ENCODE data around the gene TRMT2A. TPM values are rescaled to one million over a fixed set of nuclear protein-coding genes. Genes with fewer than 3 reads are reported as not detected.

The TRMT2A gene
- polyA plus RNA-seq, 4 donors = 30.5 to 49.3 (median 37.2) TPM

DNA sequence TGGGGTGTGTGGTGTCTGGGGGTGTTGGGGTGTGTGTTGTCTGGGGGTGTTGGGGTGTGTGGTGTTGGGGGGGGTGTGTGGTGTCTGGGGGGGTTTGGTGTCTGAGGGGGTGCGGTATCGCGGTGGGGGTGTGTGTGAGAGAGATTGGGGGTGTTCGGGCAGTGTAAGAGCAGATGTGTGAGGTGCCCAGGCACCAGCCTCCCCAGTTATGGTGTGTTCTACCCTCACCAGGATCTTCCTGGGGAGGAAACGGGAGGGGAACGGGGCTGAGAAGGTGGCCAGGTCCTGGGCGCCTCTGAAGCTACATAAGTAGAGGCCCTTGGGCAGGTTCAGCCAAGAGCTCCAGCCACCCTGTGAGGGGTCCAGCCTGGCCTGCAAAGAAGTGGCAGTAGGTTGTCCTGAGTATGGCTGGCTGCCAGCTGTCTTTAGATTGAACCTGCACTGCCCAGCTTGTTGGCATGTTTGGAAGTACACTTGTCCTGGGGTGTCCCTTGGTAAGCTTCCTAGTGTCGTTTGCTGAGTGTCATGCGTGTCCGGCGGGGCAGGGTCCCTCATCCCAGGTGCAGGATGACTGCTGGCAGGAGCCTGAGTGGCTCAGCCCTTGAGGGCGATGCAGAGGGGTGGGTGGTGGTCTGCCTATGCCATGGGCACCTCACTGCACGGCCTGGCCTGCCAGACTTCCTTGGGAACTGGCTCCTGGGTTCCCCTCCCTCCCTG is 6.5 kb upstream of the TRMT2A start:
- FAIRE-seq (no peak), DNase-seq (no peak)
- Histone ChIP-seq H3K36me3 (ENCODE audit: control insufficient read depth in 3 of 3, insufficient read depth in 2 of 3, low read depth in 1 of 3, low read length in 3 of 3) (peaks cover 5 to 85% (median 11%) of the 10 kb centered on the region in 3 donors), H3K4me3 (ENCODE audit: low read depth in 1 of 3, low read length in 3 of 3) (no peak overlapping the region), H3K4me1 (ENCODE audit: control insufficient read depth in 3 of 3, insufficient read depth in 2 of 3, low read depth in 1 of 3, low read length in 2 of 3) (peaks cover 2 to 8% (median 6%) of the 10 kb centered on the region in 3 donors), H3K27me3 (ENCODE audit: control insufficient read depth in 3 of 3, insufficient read depth in 3 of 3, low read length in 3 of 3) (no peaks in the 10 kb centered on the region), H3K9me3 (ENCODE audit: control insufficient read depth in 2 of 2, insufficient read depth in 1 of 2, low read depth in 1 of 2, low read length in 1 of 2) (no peaks in the 10 kb centered on the region), H3K27ac (ENCODE audit: low read depth in 1 of 3, low read length in 2 of 3) (no peak overlapping the region)
- 90 to 94% (median 92%) methylated on average over 13 of the region's 13 CpGs for WGBS, 3 donors

- Histone ChIP-seq H3K27ac (ENCODE audit: low read depth in 1 of 3, low read length in 2 of 3) (no peak overlapping the region), H3K27me3 (ENCODE audit: control insufficient read depth in 3 of 3, insufficient read depth in 3 of 3, low read length in 3 of 3) (no peaks in the 10 kb centered on the region), H3K4me1 (ENCODE audit: control insufficient read depth in 3 of 3, insufficient read depth in 2 of 3, low read depth in 1 of 3, low read length in 2 of 3) (peaks cover 3 to 10% (median 6%) of the 10 kb centered on the region in 3 donors), H3K9me3 (ENCODE audit: control insufficient read depth in 2 of 2, insufficient read depth in 1 of 2, low read depth in 1 of 2, low read length in 1 of 2) (no peaks in the 10 kb centered on the region), H3K4me3 (ENCODE audit: low read depth in 1 of 3, low read length in 3 of 3) (no peak overlapping the region), H3K36me3 (ENCODE audit: control insufficient read depth in 3 of 3, insufficient read depth in 2 of 3, low read depth in 1 of 3, low read length in 3 of 3) (peaks cover 5 to 75% (median 9%) of the 10 kb centered on the region in 3 donors)
- DNase-seq (no peak), FAIRE-seq (no peak)
- WGBS, 3 donors = 90 to 96% (median 93%) methylated on average over 22 of the region's 22 CpGs
These were observed 4.9 kb upstream of the TRMT2A start for GRCh38 chr22:20121856-20122415.

DNA sequence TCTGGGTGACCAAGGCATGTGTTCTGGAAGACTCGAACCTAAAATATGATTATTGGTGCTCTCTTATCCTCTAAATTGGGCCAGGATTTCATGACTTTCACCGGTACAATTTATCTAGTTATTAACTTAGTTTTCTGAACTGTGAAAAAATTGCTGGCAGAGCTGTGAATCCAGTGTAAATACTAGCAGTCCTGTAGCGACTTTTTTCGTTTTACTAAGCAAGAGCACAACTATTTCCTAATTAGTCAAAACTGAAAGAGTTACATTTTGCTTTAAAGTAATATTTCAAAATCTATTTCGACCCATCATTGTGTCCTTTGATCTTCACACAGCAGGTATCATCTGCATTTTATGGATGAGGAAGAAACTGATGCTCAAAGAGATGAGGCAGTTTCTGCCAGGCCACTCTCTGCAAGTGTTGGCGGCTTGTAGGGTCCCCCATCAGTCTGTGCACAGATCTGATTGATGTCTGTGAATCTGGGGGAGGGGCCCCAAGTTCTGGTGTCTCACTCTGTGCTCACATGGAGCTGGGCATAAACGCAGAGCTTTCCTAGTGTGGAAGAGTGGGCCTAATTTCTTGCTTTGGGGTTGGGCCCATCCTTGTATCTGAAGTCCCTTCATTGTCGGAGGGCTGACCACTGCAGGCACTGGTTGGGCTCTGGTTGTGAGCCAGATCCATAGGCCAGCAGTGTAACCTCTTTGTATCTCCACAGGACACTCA is 1.4 kb upstream of the TRMT2A start:
- H3K36me3 ChIP-seq (ENCODE audit: control insufficient read depth in 3 of 3, insufficient read depth in 2 of 3, low read depth in 1 of 3, low read length in 3 of 3) = peaks cover 3 to 67% (median 4%) of the 10 kb centered on the region in 3 donors
- H3K4me1 ChIP-seq (ENCODE audit: control insufficient read depth in 3 of 3, insufficient read depth in 2 of 3, low read depth in 1 of 3, low read length in 2 of 3) = peaks cover 3 to 14% (median 6%) of the 10 kb centered on the region in 3 donors
- H3K9me3 ChIP-seq (ENCODE audit: control insufficient read depth in 2 of 2, insufficient read depth in 1 of 2, low read depth in 1 of 2, low read length in 1 of 2) = no peaks in the 10 kb centered on the region
- peak overlapping the region in 2 of 3 donors; percentile 0 to 66 for H3K27ac ChIP-seq (ENCODE audit: low read depth in 1 of 3, low read length in 2 of 3)
- WGBS, 3 donors = 13 to 19% (median 17%) methylated on average over 8 of the region's 8 CpGs
- FAIRE-seq (no peak), DNase-seq (no peak)
- H3K4me3 ChIP-seq (ENCODE audit: low read depth in 1 of 3, low read length in 3 of 3) = peak overlapping the region; percentile 61 to 81 (median 71)
- H3K27me3 ChIP-seq (ENCODE audit: control insufficient read depth in 3 of 3, insufficient read depth in 3 of 3, low read length in 3 of 3) = no peaks in the 10 kb centered on the region

GRCh38 chr22:20117633-20118299 is 740 bp upstream of the TRMT2A start:
- Histone ChIP-seq H3K27ac (ENCODE audit: low read depth in 1 of 3, low read length in 2 of 3) (peak overlapping the region in 2 of 3 donors; percentile 0 to 66), H3K36me3 (ENCODE audit: control insufficient read depth in 3 of 3, insufficient read depth in 2 of 3, low read depth in 1 of 3, low read length in 3 of 3) (peaks cover 3 to 72% (median 4%) of the 10 kb centered on the region in 3 donors), H3K4me1 (ENCODE audit: control insufficient read depth in 3 of 3, insufficient read depth in 2 of 3, low read depth in 1 of 3, low read length in 2 of 3) (peaks cover 3 to 14% (median 6%) of the 10 kb centered on the region in 3 donors), H3K27me3 (ENCODE audit: control insufficient read depth in 3 of 3, insufficient read depth in 3 of 3, low read length in 3 of 3) (no peaks in the 10 kb centered on the region), H3K9me3 (ENCODE audit: control insufficient read depth in 2 of 2, insufficient read depth in 1 of 2, low read depth in 1 of 2, low read length in 1 of 2) (no peaks in the 10 kb centered on the region), H3K4me3 (ENCODE audit: low read depth in 1 of 3, low read length in 3 of 3) (peak overlapping the region; percentile 61 to 81 (median 71))
- FAIRE-seq = no peak
- 0 to 1% (median 1%) methylated on average over 43 to 66 of the region's 66 CpGs for WGBS, 3 donors
- peak in 1 of 2 donors; percentile 52 for DNase-seq

GRCh38 chr22:20116376-20116950 is 563 bp downstream of the TRMT2A start:
- WGBS, 3 donors = 4 to 8% (median 5%) methylated on average over 24 to 27 of the region's 27 CpGs
- peak overlapping the region; percentile 59 to 89 (median 69) for H3K27ac ChIP-seq (ENCODE audit: low read depth in 1 of 3, low read length in 2 of 3)
- no peaks in the 10 kb centered on the region for H3K27me3 ChIP-seq (ENCODE audit: control insufficient read depth in 3 of 3, insufficient read depth in 3 of 3, low read length in 3 of 3)
- H3K4me1 ChIP-seq (ENCODE audit: control insufficient read depth in 3 of 3, insufficient read depth in 2 of 3, low read depth in 1 of 3, low read length in 2 of 3) = peaks cover 3 to 14% (median 6%) of the 10 kb centered on the region in 3 donors
- no peak for FAIRE-seq
- peak overlapping the region; percentile 61 to 94 (median 90) for H3K4me3 ChIP-seq (ENCODE audit: low read depth in 1 of 3, low read length in 3 of 3)
- no peaks in the 10 kb centered on the region for H3K9me3 ChIP-seq (ENCODE audit: control insufficient read depth in 2 of 2, insufficient read depth in 1 of 2, low read depth in 1 of 2, low read length in 1 of 2)
- no peak for DNase-seq
- H3K36me3 ChIP-seq (ENCODE audit: control insufficient read depth in 3 of 3, insufficient read depth in 2 of 3, low read depth in 1 of 3, low read length in 3 of 3) = peaks cover 0 to 73% (median under 1%) of the 10 kb centered on the region in 3 donors

- H3K9me3 ChIP-seq (ENCODE audit: control insufficient read depth in 2 of 2, insufficient read depth in 1 of 2, low read depth in 1 of 2, low read length in 1 of 2) = no peaks in the 10 kb centered on the region
- FAIRE-seq = no peak
- peaks cover 0 to 74% (median 0%) of the 10 kb centered on the region in 3 donors for H3K36me3 ChIP-seq (ENCODE audit: control insufficient read depth in 3 of 3, insufficient read depth in 2 of 3, low read depth in 1 of 3, low read length in 3 of 3)
- 54 to 69% (median 65%) methylated on average over 30 of the region's 30 CpGs for WGBS, 3 donors
- peak within 1 kb of the TSS; percentile 59 to 89 (median 69) for H3K27ac ChIP-seq (ENCODE audit: low read depth in 1 of 3, low read length in 2 of 3)
- no peak for DNase-seq
- H3K27me3 ChIP-seq (ENCODE audit: control insufficient read depth in 3 of 3, insufficient read depth in 3 of 3, low read length in 3 of 3) = no peaks in the 10 kb centered on the region
- H3K4me1 ChIP-seq (ENCODE audit: control insufficient read depth in 3 of 3, insufficient read depth in 2 of 3, low read depth in 1 of 3, low read length in 2 of 3) = peaks cover 3 to 14% (median 6%) of the 10 kb centered on the region in 3 donors
- H3K4me3 ChIP-seq (ENCODE audit: low read depth in 1 of 3, low read length in 3 of 3) = peak within 1 kb of the TSS; percentile 61 to 94 (median 90)
These were observed 1.2 kb downstream of the TRMT2A start, which contains the start of gene RANBP1 for GRCh38 chr22:20115691-20116375. Gene RANBP1 (plus strand): TSS chr22:20116104. CDS start chr22:20116185, 81 bp downstream.

GRCh38 chr22:20114506-20115475 is 2.2 kb downstream of the TRMT2A start:
- peaks cover 0 to 74% (median 0%) of the 10 kb centered on the region in 3 donors for H3K36me3 ChIP-seq (ENCODE audit: control insufficient read depth in 3 of 3, insufficient read depth in 2 of 3, low read depth in 1 of 3, low read length in 3 of 3)
- no peak overlapping the region for H3K4me3 ChIP-seq (ENCODE audit: low read depth in 1 of 3, low read length in 3 of 3)
- H3K27ac ChIP-seq (ENCODE audit: low read depth in 1 of 3, low read length in 2 of 3) = no peak overlapping the region
- WGBS, 3 donors = 90 to 91% (median 90%) methylated on average over 36 of the region's 36 CpGs
- no peak for FAIRE-seq
- H3K27me3 ChIP-seq (ENCODE audit: control insufficient read depth in 3 of 3, insufficient read depth in 3 of 3, low read length in 3 of 3) = no peaks in the 10 kb centered on the region
- H3K4me1 ChIP-seq (ENCODE audit: control insufficient read depth in 3 of 3, insufficient read depth in 2 of 3, low read depth in 1 of 3, low read length in 2 of 3) = peaks cover 3 to 9% (median 6%) of the 10 kb centered on the region in 3 donors
- no peak for DNase-seq
- no peaks in the 10 kb centered on the region for H3K9me3 ChIP-seq (ENCODE audit: control insufficient read depth in 2 of 2, insufficient read depth in 1 of 2, low read depth in 1 of 2, low read length in 1 of 2)

Data from small intestine (tissue), 7 donors.